Measurements from ENCODE around the gene CHST13.

Gene CHST13

DNA sequence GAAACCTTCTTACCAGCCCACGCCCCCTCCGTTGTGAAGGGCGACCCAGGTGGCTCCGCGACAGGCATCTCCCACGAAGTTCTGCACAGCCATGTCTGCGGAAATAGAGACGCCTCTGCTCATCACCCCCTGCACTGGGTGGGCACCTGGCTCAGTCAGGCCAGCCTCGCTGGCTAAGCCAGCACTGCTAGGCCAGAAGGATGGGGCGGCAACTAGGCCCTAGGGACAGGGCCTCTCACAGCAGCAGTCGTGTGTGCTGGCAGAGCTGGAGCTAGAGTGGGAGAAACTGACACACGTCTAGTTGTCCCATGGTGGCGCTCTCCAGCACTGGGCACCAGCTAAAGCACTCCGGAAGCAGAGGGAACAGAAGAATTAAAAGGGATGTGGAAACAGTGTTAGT, 35.8 kb upstream of the CHST13 start:
- DNase-seq (ENCODE audit: low spot score): no peak

DNA sequence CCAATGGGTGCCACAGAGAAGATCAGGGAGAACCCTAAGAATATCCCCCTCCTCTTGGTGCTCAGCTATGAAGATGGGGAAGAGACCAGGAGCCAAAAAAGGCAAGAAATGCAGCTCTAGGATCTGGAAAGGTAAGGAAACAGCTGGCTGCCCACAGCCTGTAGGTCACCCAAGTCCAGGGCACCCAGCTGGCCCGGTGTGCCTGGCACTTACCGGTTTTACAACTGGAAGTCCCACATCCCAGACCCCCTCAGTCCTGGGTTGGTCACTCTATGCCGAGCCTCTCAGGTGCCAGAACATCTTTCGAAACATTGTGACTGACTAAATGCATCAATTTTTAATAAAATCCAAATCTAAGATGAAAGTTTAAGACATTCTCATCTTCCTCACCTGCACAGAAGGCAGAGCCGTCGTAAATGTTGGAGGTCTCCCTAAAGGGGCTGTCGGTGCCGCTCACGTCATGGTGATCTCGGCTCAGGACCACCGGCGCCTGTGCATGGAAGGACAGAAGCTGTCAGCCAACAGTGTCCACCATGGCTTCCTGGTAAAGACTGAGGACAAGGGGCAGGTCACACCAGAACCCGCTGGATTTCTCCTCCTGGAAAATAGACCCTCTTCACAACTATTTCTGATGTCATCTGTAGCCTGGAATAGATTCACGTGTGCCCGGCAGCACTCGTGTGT, 34.9 kb upstream of the CHST13 start:
- no peak for DNase-seq (ENCODE audit: low spot score)

DNA sequence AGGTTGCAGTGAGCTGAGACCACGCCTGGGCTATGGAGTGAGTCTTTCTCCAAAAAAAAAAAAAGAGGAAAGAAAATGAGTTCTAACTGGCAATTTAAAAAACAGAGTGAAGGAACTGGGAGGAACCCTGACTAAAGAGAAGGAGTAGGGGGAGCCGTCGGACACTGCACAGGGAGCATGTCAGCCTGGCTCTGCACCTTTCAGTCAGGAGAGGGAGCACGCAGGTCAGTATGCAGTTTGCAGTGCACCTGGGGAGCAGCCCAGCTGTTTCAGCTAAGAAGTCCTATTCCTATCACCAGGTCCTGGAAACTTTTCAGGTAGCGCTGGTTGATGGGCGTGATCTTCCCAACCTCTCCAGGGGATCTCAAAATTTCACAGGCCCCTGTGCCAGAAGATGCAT, 33.3 kb upstream of the CHST13 start:
- no peak for DNase-seq (ENCODE audit: low spot score)

DNA sequence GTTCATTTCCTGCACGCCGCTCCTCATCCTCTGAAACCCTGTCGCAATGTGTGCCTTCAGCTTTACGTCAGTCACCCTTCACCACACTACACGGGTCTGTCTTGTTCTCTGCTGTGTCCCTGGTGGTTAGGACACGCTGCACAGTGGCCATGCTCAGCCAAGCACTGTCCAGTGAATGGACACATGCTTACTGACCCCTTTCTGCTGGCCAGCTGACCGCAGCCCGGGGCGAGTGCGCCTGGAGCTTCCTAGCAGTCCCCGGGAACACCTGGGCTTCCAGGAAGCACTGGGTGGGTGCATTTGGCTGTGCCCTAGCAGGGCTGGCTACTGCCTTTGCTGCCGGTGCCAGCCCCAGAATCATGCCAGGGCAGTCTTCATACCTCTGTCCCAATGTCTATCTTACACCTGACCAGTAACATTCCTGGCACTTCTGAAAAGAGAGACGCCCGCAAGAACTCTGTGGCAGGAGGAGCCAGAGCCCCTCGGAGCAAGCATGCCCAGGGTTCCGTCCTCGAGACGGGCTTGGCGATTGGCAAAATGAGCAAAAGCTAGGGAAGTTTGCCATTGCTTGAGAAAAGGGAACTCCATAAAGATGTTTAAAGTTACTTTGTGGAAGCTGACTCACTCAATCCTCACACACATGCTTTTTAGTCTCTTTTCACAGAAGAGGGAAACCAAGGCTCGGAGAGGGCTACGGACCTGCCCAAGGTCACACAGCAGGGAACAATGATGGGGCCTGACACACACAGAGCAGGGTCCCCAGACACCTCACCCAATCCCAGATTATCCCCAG, 32.5 kb upstream of the CHST13 start:
- no peak for DNase-seq (ENCODE audit: low spot score)

DNA sequence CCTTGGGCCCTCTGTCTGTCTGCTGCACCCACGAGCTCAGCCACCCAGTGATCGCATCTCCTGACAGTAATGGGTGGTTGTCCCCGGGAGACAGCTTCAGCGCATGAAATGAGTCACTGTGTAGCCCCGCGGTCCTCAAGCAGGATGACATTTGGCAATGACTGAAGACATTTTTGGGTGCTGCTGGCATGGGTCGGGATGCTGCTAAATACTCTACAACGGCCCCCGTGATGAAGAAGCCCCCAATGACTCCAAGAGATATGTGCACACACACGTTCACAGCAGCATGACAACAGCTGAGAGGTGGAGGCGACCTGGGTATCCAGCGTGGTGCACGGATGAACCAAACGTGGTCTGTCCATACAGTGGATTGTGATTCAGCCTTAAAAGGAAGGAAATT, 30.9 kb upstream of the CHST13 start:
- no peak for DNase-seq (ENCODE audit: low spot score)

DNA sequence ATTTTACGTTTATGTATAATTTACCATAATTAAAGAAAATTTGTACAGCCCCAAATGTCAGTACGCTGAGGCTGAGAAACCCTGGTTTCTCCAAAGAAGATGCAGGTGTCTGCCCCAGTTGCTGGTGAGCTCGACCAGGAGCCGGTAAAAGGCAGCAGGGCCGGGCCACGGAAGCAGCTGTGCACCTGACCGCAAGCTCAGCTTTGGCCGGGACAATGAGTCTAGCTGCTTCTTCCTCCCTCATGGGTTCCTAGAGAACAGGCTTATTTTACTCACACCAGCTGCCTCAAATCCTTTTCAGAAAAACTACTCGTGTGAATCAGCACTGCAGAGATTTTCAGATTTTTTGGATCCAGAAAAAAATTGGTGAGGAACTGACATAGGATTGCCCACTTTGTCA, 30.2 kb upstream of the CHST13 start:
- DNase-seq (ENCODE audit: low spot score): no peak

DNA sequence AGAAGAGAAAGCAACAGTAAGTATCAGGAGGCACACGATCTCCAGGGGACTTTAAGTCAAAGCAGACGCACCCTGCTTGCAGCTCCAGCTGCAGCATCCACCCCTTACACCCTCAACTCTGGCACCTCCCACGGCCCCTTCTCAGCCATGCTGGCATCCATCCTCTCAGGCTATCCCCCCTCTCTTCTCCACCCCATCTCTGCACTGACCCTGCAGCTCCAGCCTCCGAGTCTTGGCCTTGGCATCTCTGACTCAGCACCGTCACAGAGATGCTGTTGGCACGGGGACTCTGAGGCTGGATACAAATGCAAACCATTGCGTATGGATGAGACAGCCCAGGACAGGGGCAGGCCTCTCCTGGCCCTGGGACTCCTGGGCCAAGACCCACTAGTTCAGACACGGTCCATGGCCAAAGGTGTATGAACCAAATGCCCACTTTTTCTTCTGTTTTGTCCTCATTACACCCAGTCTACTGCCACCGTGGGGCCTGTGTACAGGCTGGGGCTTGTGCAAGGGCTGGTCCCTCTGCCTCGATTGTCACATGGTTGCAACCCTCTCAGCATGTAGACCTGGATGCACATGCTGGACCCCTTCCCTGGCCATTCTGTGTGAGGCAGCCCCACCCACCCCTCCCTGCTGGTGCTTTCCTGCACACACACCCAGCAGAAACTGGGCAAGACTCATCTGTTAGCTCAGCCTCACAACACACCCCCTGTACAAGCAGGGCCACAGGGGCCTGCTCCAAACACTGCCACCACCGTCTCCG, 29.6 kb upstream of the CHST13 start:
- DNase-seq (ENCODE audit: low spot score): no peak

DNA sequence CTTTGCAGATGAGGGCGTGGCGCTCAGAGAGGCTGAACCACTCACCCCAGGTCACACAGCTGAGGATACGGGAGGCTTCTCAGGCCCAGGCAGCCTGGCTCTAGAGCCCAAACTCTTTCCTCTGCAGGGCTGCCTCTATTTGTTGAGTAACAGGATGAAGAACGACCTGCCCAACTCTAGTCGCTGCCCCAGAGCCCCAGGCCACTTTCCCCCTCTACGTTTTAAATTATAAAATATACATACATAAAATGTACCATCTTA, 29.1 kb upstream of the CHST13 start:
- DNase-seq (ENCODE audit: low spot score): no peak

DNA sequence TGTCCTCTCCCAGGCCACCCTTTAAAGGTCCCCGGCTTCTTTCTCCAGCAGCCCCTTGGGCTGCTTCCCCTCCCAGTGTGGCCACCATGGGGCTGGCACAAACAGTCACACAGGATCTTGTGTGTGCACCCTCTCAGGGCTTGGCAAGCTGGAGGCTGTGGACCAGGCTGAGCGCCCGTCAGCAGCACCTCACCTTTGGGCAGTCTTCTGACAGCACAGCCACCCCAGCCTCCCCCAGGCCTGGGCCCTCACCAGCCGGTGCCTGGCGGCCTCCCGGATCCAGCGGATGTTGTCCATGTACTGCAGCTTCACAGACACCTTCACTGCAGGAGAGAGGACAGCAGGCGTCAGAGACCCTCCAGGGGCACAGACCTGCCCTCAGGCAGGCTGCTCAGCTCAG, 28.2 kb upstream of the CHST13 start:
- no peak for DNase-seq (ENCODE audit: low spot score)

DNA sequence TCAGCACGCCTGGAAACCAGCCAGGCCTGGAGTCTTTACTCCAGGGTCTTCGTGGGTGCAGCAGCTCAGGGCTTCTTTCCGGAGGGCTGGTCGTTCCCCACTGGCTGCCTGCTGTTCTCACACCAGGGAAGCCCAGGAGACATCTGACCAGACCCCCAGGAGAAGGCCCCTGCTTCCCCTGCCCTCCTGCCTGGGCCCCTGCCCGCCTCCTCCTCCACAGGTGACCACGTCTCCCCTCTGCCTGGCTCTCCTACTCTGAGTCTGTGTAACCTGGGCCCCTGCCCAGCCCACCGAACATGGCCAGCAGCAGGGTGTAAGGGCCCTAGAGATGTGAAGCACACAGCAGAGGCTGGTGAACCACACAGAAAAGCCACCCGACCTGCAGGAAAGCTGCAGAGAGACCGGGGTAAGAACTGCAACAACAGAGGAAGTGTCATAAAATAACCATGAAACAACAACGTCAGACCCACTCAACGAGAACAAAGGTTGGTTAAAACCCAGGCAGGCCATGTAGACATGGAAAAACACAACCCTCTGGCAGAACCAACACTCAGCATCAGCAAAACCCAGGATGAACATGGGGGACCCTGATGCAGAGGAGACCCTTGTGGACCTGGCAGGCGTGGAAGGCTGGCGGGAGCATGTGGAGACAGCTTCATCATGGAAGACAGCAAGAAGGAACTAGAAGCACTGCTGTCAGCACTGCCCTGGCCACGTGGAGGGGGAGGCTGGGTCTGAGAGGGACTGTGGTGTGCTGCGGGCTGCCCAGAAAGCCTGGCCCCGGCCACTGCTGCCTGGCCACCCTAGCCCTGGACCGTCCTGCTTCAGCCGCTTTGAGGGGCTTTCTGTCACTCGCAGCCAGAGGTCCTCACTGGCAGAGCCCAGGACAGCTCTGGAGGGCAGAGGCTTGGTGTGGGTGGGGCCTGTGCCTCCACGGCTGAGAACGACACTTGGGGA, 26.8 kb upstream of the CHST13 start:
- DNase-seq (ENCODE audit: low spot score): no peak

DNA sequence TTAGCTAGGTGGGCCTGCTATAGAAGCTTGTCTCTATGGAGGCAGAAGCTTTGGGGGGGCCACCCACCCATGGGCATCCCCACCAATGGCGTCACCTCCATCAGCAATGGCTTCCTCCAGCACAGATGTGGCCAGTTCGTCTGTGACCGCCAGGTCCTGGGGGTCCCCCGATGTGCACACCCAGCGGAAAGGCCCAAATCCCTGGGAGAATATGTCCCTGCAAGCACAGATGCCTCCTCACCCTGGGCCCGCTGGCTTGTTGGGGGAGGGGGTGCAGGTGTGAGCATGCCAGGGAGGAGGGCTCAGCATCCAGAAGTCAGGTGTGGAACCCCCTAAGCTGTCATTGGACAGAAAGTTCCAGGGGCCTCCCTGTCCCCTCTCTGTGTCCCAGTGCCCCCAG, 26.0 kb upstream of the CHST13 start:
- DNase-seq (ENCODE audit: low spot score): no peak

DNA sequence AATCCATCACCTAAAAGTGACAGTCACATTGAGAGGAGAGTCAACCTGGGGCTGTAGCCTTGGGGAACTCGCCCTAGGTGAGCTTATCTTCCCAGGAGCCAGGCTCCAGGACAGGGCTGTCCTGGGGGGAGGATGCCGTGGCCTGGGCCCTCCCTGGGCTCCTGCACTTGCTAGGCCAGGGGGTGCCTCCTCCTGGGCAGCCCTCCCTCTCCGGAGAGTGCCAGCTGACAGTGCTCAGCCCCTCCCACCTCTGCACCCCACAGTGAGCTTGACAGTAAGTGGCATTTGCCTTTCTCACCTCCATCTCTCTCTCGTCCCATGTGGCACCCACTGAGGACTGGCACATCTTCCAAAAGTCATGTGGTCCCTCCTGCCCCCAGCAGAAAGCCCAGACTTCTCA, 25.5 kb upstream of the CHST13 start:
- no peak for DNase-seq (ENCODE audit: low spot score)

DNA sequence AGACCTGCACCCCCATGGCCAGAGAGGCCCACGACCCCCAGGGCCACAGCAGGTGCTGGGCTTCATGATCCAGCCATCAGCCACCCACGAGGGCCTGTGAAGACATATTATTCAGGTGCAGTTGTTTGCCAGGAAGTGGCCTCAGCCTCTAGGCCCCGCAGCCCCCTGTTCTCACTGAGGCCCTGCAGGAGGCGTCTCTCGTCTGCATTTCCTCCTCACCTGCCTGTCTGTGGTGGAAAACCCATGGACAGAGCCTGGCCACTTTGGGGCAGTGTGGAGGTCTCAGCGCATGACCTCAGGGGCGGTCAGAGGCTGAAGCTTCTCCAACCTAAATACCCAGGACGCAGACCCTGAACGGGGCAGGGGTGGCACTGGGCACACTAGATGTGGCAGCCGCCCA, 25.0 kb upstream of the CHST13 start:
- no peak for DNase-seq (ENCODE audit: low spot score)

DNA sequence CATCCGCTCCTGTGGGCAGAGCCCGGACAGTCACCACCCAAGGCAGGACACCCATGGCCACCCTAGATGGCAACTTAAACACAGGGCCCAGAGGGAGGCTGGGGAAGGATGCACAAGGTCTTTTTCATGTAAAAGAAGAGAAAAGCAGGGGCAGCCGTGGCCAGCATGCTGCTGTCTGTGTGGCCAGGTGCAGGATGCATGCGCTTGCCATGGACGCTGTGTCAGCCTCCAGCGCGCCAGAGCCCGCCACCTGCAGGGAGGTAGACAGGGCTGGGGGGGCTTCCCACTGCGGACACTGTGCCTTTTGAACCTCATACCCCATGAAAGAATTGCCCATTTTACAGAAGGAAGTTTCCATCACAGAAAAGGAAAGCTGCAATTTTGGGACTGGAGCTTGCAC, 24.6 kb upstream of the CHST13 start:
- DNase-seq (ENCODE audit: low spot score): no peak

DNA sequence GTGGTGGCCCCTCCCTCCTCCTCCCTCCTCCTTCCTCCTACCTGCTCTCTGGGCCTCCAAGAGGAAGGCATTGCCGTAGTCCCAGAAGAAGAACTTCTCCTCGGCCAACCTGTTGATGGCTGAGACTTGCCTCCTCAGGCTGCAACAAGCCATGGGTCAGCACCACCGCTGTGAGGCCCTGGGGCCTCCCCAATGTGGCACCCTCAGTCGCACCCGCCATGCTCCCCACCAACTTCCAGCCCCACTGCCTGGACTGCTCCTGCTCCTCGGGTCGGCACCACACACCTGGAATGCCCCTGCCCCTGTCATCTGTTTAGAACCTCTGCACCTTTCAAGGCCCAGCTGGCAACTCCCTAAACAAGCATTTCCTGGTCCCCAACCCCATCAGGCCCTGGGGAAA, 23.9 kb upstream of the CHST13 start:
- DNase-seq (ENCODE audit: low spot score): no peak

DNA sequence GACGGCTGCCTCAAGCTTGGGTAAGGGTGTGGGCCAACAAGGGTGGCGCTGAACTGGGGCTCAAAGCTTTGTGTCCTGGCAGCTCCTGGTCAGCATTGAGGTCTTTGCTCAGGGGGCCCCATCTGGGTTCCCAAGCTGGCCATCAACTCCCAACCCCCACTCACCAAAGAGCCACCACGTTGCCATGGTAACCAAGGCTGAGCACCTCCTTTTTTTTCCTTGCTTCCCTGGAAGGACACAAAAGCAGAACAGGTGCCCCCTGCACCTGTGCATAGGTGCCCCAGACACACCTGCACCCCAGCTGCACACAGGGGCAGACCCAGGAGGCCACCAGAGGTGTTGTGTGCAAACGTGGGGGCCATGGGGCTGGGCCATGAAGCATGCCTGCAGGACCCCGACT, 22.9 kb upstream of the CHST13 start:
- DNase-seq (ENCODE audit: low spot score): no peak

DNA sequence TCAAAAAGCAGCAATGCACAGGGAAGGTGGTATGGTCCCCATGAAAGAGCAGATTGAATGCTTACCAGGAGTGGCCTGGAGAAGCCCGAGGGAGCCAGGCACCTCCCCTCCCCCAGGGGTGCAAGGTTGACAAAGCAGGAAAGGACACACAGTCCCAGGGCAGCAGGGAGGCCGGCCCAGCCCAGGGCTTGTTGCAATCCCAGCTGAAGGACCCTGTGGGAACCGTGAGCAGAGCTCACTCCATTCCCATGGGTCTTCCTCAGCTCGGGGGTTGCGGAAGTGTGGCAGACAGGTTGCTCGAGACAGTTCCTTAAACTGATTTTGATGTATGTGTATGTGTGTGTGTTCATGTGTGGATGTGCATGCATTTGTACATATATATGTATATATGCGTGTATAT, 22.2 kb upstream of the CHST13 start:
- DNase-seq (ENCODE audit: low spot score): no peak

DNA sequence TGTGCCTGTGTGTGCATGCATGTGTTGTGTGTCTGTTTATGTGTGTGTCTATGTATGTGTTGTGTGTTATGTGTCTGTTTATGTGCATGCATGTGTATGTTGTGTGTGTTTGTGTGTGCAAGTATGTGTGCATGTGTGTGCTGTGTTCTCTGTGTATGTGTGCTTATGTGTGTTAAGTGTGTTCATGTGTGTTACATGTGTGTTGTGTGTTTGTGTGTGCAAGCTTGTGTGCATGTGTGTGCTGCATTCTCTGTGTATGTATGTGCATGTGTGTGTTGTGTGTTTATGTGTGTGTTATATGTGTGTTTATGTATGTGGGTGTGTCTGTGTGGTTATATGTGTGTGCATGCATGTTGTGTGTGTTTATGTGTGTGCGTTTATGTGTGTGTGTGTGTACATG, 21.3 kb upstream of the CHST13 start:
- DNase-seq (ENCODE audit: low spot score): no peak

DNA sequence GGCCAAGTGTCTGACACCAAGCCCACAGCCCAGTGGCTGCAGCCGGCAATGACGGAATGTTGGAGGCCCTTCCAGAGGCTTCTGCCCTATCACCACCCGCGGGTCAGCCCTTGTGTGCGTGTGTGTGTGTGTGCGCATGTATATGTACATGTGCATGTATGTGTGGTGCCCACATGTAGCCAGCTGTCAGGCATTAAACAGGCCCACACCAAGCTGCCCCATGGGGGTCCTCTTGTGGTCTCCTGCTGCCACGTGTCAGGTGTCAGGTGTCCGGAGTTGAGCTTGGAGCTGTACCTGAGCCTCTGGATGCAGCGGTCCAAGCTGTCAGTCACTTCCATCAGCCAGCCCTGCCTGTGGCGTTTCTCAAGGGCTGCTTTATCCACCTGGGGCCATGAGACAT, 20.3 kb upstream of the CHST13 start:
- no peak for DNase-seq (ENCODE audit: low spot score)

DNA sequence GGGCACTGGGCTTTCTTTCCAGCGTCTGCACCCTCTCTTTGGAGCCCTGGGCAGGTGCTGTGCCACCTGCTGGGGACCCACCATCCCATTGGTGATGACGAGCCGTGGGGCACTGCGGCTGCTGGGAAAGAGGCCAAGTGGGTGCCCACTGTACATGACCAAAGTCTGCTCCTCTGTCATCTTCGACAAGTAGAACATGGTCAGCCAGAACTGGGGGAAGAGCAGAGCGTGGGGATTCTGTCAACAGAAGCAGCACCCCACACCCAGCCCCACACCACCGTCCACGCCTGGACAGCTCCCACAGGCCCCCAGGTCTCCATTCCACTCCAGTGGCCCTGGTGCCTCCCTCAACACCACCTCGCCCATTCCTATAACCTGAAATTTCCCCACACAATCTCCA, 16.1 kb upstream of the CHST13 start:
- DNase-seq (ENCODE audit: low spot score): no peak

DNA sequence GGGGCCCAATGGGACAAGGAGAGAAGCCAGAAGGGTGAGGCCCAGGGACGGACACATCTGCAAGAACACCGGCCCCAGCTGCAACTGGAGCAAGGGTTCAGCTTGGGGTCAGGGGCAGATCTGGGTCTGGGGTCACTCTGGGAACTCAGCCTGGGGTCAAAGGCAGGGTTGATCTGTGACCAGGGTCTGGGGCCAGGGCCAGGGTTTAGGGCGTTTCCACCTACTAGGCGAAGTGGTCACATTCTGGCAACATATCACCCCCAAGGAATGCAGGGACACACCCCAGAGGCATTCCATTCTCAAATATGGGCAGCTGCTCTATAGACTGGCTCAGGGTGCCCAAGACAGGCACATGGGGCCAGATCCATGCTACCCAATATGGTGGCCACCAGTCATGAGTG, 15.4 kb upstream of the CHST13 start:
- no peak for DNase-seq (ENCODE audit: low spot score)

DNA sequence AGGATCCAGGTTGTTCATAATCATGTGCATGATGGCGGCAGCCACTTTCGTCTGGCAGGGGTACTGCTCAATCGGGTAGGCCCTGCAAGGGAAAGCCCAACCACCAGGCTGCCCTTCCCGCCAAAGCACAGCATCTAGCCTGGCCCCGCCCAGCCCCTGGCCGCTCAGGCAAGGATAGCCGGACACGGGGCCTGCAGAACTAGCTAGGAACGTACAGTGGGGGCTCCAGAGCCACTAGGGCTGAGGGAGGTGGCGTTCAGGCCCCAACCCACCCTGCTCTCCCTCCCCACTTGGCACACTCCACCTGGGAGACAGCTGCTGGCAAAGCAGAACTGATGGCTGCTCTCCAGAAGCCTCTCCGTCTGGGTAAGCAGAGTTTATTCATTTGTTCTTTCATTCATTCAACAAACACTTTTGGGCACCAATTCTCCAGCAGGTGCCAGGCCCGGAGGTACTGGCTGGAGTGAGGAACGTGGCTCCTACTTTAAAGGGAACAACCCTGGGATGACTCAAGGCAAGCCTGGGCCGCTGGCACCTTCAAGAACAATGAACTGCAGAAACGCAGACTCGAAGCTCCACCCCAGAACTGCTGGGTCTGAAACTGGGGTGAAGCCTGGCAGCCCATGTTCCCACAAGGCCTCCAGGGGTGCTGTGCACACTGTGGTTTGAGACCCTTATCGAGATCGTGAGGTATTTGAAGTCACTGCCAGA, 14.2 kb upstream of the CHST13 start:
- no peak for DNase-seq (ENCODE audit: low spot score)

Measured in putamen (tissue), 1 donor.